Fibroblast of villous mesenchyme (primary cell): ENCODE measurements around the gene NLGN2. TPM values are rescaled to one million over a fixed set of nuclear protein-coding genes. Genes with fewer than 3 reads are reported as not detected.

Source experiments
- DNase-seq: peaks from one replicate; pipeline ENCODE4 v3.0.0-alpha.2; 2010; ENCODE audit warnings: low read depth
- H3K4me3 ChIP-seq: 2 replicates; pipeline ENCODE4 v1.5.1; 2011; ENCODE audit warnings: low read depth, mild to moderate bottlenecking, low read length
- CTCF ChIP-seq: IDR thresholded peaks from 2 replicates; pipeline ENCODE4 v1.5.1; 2012; ENCODE audit warnings: low read depth, mild to moderate bottlenecking, low read length; ENCODE audit not compliant: insufficient read depth
- total RNA-seq: library from RNA; depleted of rRNA; stranded (reverse); fragments of >200 nt; gene quantifications from 2 replicates; pipeline ENCODE4 v1.2.3, GENCODE V29; 2012

The NLGN2 gene
- total RNA-seq, 1 donor = 9.5 TPM

DNA sequence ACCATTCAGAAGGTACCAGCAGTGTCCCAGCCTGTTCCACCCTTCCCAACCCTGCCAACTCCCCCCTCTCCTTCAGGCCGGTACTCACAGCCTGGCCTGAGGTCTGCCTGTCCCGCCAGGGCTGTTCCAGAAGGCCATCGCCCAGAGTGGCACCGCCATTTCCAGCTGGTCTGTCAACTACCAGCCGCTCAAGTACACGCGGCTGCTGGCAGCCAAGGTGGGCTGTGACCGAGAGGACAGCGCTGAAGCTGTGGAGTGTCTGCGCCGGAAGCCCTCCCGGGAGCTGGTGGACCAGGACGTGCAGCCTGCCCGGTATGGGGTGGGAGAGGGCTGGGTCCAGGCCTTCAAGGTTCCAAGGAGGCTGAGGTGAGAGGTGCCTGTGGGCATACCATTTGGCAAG, 7.2 kb downstream of the NLGN2 start:
- TF ChIP-seq CTCF = no peak
- no peak for DNase-seq
- no peak overlapping the region for H3K4me3 ChIP-seq

DNA sequence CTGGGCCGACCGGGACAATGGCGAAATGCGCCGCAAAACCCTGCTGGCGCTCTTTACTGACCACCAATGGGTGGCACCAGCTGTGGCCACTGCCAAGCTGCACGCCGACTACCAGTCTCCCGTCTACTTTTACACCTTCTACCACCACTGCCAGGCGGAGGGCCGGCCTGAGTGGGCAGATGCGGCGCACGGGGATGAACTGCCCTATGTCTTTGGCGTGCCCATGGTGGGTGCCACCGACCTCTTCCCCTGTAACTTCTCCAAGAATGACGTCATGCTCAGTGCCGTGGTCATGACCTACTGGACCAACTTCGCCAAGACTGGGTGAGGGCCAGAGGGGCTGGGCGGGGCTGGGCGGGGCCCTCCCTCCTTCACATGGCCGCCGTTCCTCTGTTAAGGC, 8.1 kb downstream of the NLGN2 start:
- TF ChIP-seq CTCF = no peak

DNA sequence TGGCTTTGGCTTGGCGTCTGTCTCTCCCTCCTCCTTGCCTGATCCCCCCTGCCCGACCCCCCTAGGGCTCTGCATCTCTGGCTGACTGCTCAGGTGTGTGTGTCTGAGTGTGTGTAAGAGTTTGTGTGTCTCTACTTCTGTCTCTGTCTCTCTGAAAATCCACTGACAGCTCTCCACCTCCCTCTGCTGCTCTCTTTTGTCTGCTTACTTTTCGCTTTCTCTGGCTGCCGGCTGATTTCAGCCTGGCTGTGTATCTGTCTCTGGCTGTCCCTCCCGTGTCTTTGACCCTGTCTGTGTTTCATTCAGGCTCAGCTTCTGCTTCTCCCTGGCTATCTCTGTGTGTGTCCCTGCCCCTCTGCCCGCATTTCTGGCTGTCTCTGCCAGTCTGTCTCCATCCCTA, 8.7 kb downstream of the NLGN2 start:
- TF ChIP-seq CTCF = peak; percentile 22
- H3K4me3 ChIP-seq = no peak overlapping the region
- DNase-seq = no peak

More for the DNA sequence above, 8.1 kb downstream of the NLGN2 start:
- H3K4me3 ChIP-seq = no peak overlapping the region
- DNase-seq = no peak

DNA sequence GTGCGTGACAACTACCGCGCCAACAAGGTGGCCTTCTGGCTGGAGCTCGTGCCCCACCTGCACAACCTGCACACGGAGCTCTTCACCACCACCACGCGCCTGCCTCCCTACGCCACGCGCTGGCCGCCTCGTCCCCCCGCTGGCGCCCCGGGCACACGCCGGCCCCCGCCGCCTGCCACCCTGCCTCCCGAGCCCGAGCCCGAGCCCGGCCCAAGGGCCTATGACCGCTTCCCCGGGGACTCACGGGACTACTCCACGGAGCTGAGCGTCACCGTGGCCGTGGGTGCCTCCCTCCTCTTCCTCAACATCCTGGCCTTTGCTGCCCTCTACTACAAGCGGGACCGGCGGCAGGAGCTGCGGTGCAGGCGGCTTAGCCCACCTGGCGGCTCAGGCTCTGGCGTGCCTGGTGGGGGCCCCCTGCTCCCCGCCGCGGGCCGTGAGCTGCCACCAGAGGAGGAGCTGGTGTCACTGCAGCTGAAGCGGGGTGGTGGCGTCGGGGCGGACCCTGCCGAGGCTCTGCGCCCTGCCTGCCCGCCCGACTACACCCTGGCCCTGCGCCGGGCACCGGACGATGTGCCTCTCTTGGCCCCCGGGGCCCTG, 9.5 kb downstream of the NLGN2 start:
- no peak for TF ChIP-seq CTCF
- no peak overlapping the region for H3K4me3 ChIP-seq
- DNase-seq = no peak

DNA sequence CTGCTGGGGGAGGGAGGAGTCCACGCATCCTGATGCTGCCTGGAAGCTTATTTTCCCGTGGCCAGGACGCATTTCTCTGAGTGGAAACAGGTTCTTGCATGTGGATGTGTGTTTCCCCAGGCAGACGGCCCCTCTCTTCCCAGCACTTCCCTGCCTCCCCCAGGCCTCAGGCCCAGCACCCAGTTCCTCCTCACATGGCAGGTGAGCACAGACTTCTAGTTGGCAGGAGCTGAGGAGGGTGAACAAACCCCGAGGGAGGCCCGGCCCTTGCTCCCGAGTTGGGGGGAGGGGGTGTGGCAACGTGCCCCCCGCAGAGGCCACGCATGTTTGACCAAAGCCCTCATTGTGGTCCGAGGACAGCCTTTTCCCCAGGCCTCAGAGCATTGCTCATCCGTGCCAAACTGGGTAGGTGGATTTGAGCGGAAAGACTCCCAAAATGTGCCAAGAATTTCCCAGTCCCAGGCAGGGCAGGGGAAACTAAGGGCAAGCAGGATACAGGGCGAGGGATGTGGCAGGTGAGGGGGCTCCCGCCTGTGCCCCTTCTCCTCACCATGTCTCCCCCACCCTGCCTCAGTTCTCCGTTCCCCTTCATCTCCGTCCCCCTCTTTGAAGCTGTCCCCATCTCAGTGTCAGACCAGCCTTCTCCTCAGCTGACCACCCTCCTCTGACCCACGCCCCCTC, 11.0 kb downstream of the NLGN2 start:
- no peak overlapping the region for H3K4me3 ChIP-seq
- DNase-seq = no peak
- no peak for TF ChIP-seq CTCF

- TF ChIP-seq CTCF = no peak
- DNase-seq = no peak
- H3K4me3 ChIP-seq = no peak within 1 kb of the TSS
Observed at GRCh38 chr17:7419819-7420610, 12.4 kb downstream of the NLGN2 start, which contains the start of gene SPEM1. Gene SPEM1, plus strand, starts transcription at chr17:7420324. Its CDS starts 61 bp downstream, at chr17:7420385.
